ENCODE measurements around the gene PASK.
"Not testable (repeated sequence)": the region's sequence is repeated elsewhere in the genome, so short reads cannot be mapped to it uniquely, and the experiment has no call there.

Gene PASK

GRCh38 chr2:241105641-241106040 is 43.6 kb downstream of the PASK start:
- no peak for DNase-seq (ENCODE audit: low spot score)

- DNase-seq (ENCODE audit: low spot score): not testable (repeated sequence)
These were observed 44.7 kb downstream of the PASK start for GRCh38 chr2:241104611-241105010.

GRCh38 chr2:241103176-241103595 is 46.1 kb downstream of the PASK start:
- DNase-seq (ENCODE audit: low spot score): no peak

- DNase-seq (ENCODE audit: low spot score): peak; percentile 87
These were observed 47.0 kb downstream of the PASK start, which contains the start of gene MTERF4 for GRCh38 chr2:241102239-241102803. Gene MTERF4 (minus strand): TSS chr2:241102287. CDS start chr2:241102273, 14 bp downstream.

- DNase-seq (ENCODE audit: low spot score): no peak
These were observed 50.0 kb downstream of the PASK start for GRCh38 chr2:241099246-241099645.

- DNase-seq (ENCODE audit: low spot score): no peak
These were observed 52.3 kb downstream of the PASK start for GRCh38 chr2:241096979-241097378.

- no peak for DNase-seq (ENCODE audit: low spot score)
These were observed 53.5 kb downstream of the PASK start for GRCh38 chr2:241095594-241096290.

GRCh38 chr2:241094924-241095420 is 54.3 kb downstream of the PASK start:
- no peak for DNase-seq (ENCODE audit: low spot score)

- DNase-seq (ENCODE audit: low spot score): no peak
These were observed 55.1 kb downstream of the PASK start for GRCh38 chr2:241094172-241094571.

GRCh38 chr2:241093133-241093781 is 56.0 kb downstream of the PASK start:
- not testable (repeated sequence) for DNase-seq (ENCODE audit: low spot score)

- no peak for DNase-seq (ENCODE audit: low spot score)
These were observed 56.6 kb downstream of the PASK start for GRCh38 chr2:241092677-241093076.

GRCh38 chr2:241091734-241092445 is 57.4 kb downstream of the PASK start:
- no peak for DNase-seq (ENCODE audit: low spot score)

- no peak for DNase-seq (ENCODE audit: low spot score)
These were observed 58.1 kb downstream of the PASK start for GRCh38 chr2:241091201-241091600.

GRCh38 chr2:241088791-241089732 is 60.2 kb downstream of the PASK start:
- no peak for DNase-seq (ENCODE audit: low spot score)

GRCh38 chr2:241088376-241088775 is 60.9 kb downstream of the PASK start:
- no peak for DNase-seq (ENCODE audit: low spot score)

- DNase-seq (ENCODE audit: low spot score): no peak
These were observed 61.6 kb downstream of the PASK start for GRCh38 chr2:241087420-241088268.

GRCh38 chr2:241084856-241085444 is 64.3 kb downstream of the PASK start:
- DNase-seq (ENCODE audit: low spot score): no peak

GRCh38 chr2:241083091-241083415 is 66.2 kb downstream of the PASK start:
- no peak for DNase-seq (ENCODE audit: low spot score)

GRCh38 chr2:241082341-241083090 is 66.8 kb downstream of the PASK start:
- no peak for DNase-seq (ENCODE audit: low spot score)
